GM19324 (cell line): Measurements from ENCODE around the gene UBE2R2.
"Not testable (repeated sequence)": the region's sequence is repeated elsewhere in the genome, so short reads cannot be mapped to it uniquely, and the experiment has no call there.

ENCODE experiments used
- ATAC-seq: cut with Tn5 transposase; IDR thresholded peaks from one replicate; pipeline ENCODE4 v1.9.1; 2021; ENCODE audit warnings: mild to moderate bottlenecking, moderate library complexity; ENCODE audit not compliant: unreplicated experiment, low FRiP score

The UBE2R2 gene

GRCh38 chr9:33836261-33836660 is 19.3 kb downstream of the UBE2R2 start:
- ATAC-seq, result not testable (repeated sequence)

- no peak for ATAC-seq
These were observed 20.2 kb downstream of the UBE2R2 start for GRCh38 chr9:33837138-33837537.

- no peak for ATAC-seq
These were observed 23.4 kb downstream of the UBE2R2 start for GRCh38 chr9:33840381-33840780.

GRCh38 chr9:33843312-33843961 is 26.5 kb downstream of the UBE2R2 start:
- no peak for ATAC-seq

- no peak for ATAC-seq
These were observed 29.3 kb downstream of the UBE2R2 start for GRCh38 chr9:33846231-33846630.

GRCh38 chr9:33847894-33848205 is 30.9 kb downstream of the UBE2R2 start:
- ATAC-seq, result not testable (repeated sequence)

GRCh38 chr9:33850267-33850629 is 33.3 kb downstream of the UBE2R2 start:
- no peak for ATAC-seq

- no peak for ATAC-seq
These were observed 33.7 kb downstream of the UBE2R2 start for GRCh38 chr9:33850677-33851076.

- no peak for ATAC-seq
These were observed 34.3 kb downstream of the UBE2R2 start for GRCh38 chr9:33851301-33851700.

- ATAC-seq, result no peak
These were observed 35.4 kb downstream of the UBE2R2 start for GRCh38 chr9:33852216-33852826.

- ATAC-seq, result no peak
These were observed 39.3 kb downstream of the UBE2R2 start for GRCh38 chr9:33856247-33856646.

GRCh38 chr9:33858423-33858822 is 41.5 kb downstream of the UBE2R2 start:
- no peak for ATAC-seq

GRCh38 chr9:33860200-33860871 is 43.4 kb downstream of the UBE2R2 start:
- ATAC-seq, result no peak

- ATAC-seq, result no peak
These were observed 45.0 kb downstream of the UBE2R2 start for GRCh38 chr9:33861917-33862453.

- not testable (repeated sequence) for ATAC-seq
These were observed 46.1 kb downstream of the UBE2R2 start for GRCh38 chr9:33863027-33863426.

GRCh38 chr9:33867747-33868439 is 50.9 kb downstream of the UBE2R2 start:
- no peak for ATAC-seq

GRCh38 chr9:33868440-33868973 is 51.5 kb downstream of the UBE2R2 start:
- ATAC-seq, result no peak

- not testable (repeated sequence) for ATAC-seq
These were observed 52.3 kb downstream of the UBE2R2 start for GRCh38 chr9:33869243-33869642.

GRCh38 chr9:33877727-33878489 is 60.9 kb downstream of the UBE2R2 start:
- no peak for ATAC-seq

GRCh38 chr9:33878691-33879366 is 61.9 kb downstream of the UBE2R2 start:
- no peak for ATAC-seq
